ENCODE data around the gene LY6G6C. TPM values are rescaled to one million over a fixed set of nuclear protein-coding genes. Genes with fewer than 3 reads are reported as not detected.

Gene LY6G6C
- total RNA-seq, 1 donor from 2014 or later: 0.28 TPM

DNA sequence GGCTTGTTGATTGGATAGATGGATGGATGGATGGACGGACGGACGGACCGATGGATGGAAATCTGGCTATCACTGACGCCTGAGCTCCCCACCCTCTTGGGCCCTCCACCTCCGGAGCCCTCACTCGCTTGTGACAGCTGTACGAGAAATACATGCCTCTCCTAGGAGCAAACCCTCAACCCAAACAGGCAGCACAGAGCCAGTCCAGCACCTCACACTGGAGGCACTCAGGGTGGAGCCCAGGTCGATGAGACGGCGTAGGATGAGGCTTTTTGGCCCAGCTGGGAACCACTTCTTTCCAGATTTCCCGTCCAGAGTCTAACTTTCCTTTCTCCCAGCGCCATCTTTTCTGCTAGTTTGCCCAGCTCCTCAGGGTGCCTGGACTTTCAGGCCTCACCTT is 38.0 kb downstream of the LY6G6C start:
- TF ChIP-seq, protein P1, sequence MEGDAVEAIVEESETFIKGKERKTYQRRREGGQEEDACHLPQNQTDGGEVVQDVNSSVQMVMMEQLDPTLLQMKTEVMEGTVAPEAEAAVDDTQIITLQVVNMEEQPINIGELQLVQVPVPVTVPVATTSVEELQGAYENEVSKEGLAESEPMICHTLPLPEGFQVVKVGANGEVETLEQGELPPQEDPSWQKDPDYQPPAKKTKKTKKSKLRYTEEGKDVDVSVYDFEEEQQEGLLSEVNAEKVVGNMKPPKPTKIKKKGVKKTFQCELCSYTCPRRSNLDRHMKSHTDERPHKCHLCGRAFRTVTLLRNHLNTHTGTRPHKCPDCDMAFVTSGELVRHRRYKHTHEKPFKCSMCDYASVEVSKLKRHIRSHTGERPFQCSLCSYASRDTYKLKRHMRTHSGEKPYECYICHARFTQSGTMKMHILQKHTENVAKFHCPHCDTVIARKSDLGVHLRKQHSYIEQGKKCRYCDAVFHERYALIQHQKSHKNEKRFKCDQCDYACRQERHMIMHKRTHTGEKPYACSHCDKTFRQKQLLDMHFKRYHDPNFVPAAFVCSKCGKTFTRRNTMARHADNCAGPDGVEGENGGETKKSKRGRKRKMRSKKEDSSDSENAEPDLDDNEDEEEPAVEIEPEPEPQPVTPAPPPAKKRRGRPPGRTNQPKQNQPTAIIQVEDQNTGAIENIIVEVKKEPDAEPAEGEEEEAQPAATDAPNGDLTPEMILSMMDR (IDR thresholded peaks at IDR 0.05; ENCODE audit: unreplicated experiment): no peak
- Mint-ChIP-seq H3K9me3 (ENCODE audit: unreplicated experiment) (no peaks in the 10 kb centered on the region), H3K27me3 (ENCODE audit: unreplicated experiment) (peaks cover 11% of the 10 kb centered on the region), H3K4me3 (ENCODE audit: unreplicated experiment) (peak overlapping the region; percentile 86), H3K36me3 (ENCODE audit: low read depth, unreplicated experiment) (peaks cover 10% of the 10 kb centered on the region), H3K27ac (ENCODE audit: unreplicated experiment) (no peak overlapping the region), H3K4me1 (ENCODE audit: unreplicated experiment) (peaks cover 20% of the 10 kb centered on the region)
- no peak for DNase-seq (ENCODE audit: low spot score)

DNA sequence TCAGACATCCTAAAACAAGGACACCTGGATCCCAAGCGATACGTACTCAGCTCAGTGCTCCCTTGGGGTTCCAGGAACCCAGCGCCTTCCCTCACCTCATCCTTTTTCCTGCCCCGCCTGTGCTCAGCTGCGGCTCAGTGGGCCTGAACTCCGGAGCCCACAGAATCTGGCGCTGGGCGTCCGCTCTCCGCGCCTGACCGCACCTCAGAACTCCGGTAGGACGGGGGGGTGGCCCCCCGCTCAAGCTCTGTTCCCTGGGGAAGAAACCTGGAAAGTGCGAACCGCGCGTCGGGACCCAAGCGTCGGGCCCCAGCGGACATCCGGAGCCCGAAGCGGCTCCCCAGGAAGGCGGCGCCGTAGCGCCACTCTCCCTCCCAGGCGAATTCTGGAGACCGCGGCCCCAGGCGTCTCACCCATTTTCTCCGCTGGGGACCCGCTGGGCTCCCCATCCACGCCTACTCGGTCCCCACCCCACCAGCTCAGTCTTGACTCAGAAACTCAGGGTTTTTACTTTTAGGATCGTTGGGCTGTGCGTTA is 40.3 kb downstream of the LY6G6C start:
- H3K27ac Mint-ChIP-seq (ENCODE audit: unreplicated experiment): peak overlapping the region; percentile 88
- no peaks in the 10 kb centered on the region for H3K9me3 Mint-ChIP-seq (ENCODE audit: unreplicated experiment)
- DNase-seq (ENCODE audit: low spot score): peak; percentile 45
- H3K4me3 Mint-ChIP-seq (ENCODE audit: unreplicated experiment): peak overlapping the region; percentile 84
- H3K27me3 Mint-ChIP-seq (ENCODE audit: unreplicated experiment): peaks cover 13% of the 10 kb centered on the region
- TF ChIP-seq, protein P1 (IDR thresholded peaks at IDR 0.05; ENCODE audit: unreplicated experiment): no peak
- peaks cover 24% of the 10 kb centered on the region for H3K4me1 Mint-ChIP-seq (ENCODE audit: unreplicated experiment)
- peaks cover 17% of the 10 kb centered on the region for H3K36me3 Mint-ChIP-seq (ENCODE audit: low read depth, unreplicated experiment)

DNA sequence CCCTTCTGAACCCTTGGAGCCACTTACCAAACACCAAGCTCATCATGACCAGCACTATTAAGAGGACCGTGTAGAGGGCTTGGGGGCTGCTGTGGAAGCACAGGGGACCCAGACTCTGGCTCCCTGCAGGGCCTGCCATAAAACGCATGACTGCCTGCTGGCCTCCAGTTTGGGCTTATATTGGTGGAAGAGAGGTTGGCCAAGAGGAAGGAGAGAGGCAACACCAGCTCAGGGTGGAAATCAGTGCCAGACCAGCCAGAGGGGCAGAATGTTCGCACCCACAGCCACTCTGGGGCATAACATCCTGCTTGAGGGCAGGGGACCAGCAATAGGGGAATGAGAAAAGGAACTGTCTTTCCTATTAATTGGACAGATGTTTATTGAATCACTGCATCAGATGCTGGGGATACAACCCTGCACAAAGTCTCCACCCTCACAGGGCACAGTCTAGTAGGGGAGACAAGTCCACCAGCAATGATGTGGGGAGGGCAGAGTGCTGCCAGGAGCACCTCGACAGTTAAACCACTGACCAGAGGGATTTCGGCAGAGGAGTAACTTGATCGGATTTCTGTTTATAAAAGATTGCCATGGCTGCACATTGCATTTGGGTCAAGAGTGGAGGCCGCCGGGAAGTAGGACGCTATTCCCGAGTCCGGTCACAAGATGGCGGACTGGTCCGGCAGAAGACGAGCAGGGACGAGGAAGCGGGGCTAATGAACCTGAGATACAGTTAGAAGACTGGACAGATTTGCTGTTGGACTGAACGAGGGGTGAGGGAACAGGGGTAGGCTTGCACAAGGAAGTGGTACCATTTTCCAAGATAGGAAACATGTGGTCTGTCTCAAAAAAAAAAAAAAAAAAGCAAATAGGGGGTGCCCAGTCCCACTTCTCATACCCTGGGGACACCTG is 41.1 kb downstream of the LY6G6C start, which contains the start of gene LY6G5C:
Gene LY6G5C, minus strand, starts transcription at position 842 of the 909 bp plus-strand sequence. Its CDS starts 694 bp downstream, at position 148.
- TF ChIP-seq, protein P1 (IDR thresholded peaks at IDR 0.05; ENCODE audit: unreplicated experiment): peak; percentile 29
- H3K27me3 Mint-ChIP-seq (ENCODE audit: unreplicated experiment): peaks cover 13% of the 10 kb centered on the region
- no peaks in the 10 kb centered on the region for H3K9me3 Mint-ChIP-seq (ENCODE audit: unreplicated experiment)
- H3K4me1 Mint-ChIP-seq (ENCODE audit: unreplicated experiment): peaks cover 24% of the 10 kb centered on the region
- H3K27ac Mint-ChIP-seq (ENCODE audit: unreplicated experiment): peak within 1 kb of the TSS; percentile 88
- peak; percentile 63 for DNase-seq (ENCODE audit: low spot score)
- H3K36me3 Mint-ChIP-seq (ENCODE audit: low read depth, unreplicated experiment): peaks cover 15% of the 10 kb centered on the region
- peak within 1 kb of the TSS; percentile 84 for H3K4me3 Mint-ChIP-seq (ENCODE audit: unreplicated experiment)

DNA sequence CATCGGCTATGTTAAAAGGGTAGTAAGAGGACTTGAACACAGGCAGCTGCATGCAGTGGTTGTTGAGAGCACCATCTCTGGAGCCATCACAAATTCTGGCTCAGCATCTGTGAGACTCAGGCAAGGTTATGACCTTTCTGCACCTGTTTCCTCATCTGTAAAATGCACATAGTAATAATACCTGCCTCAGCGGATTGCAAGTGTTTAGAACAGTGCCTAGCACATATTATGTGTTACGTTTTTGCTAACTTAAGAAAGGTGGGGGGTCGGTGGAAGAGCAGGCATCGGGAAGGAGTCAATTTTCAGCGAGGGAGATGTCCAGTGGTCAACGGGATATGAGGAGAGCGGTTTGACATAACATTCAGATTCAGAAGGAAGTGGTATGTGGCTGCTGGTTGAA is 43.6 kb downstream of the LY6G6C start:
- H3K27me3 Mint-ChIP-seq (ENCODE audit: unreplicated experiment): peaks cover 13% of the 10 kb centered on the region
- peaks cover 14% of the 10 kb centered on the region for H3K36me3 Mint-ChIP-seq (ENCODE audit: low read depth, unreplicated experiment)
- no peak for DNase-seq (ENCODE audit: low spot score)
- TF ChIP-seq, protein P1 (IDR thresholded peaks at IDR 0.05; ENCODE audit: unreplicated experiment): no peak
- no peaks in the 10 kb centered on the region for H3K9me3 Mint-ChIP-seq (ENCODE audit: unreplicated experiment)
- peaks cover 20% of the 10 kb centered on the region for H3K4me1 Mint-ChIP-seq (ENCODE audit: unreplicated experiment)
- no peak overlapping the region for H3K27ac Mint-ChIP-seq (ENCODE audit: unreplicated experiment)
- H3K4me3 Mint-ChIP-seq (ENCODE audit: unreplicated experiment): peak overlapping the region; percentile 52

DNA sequence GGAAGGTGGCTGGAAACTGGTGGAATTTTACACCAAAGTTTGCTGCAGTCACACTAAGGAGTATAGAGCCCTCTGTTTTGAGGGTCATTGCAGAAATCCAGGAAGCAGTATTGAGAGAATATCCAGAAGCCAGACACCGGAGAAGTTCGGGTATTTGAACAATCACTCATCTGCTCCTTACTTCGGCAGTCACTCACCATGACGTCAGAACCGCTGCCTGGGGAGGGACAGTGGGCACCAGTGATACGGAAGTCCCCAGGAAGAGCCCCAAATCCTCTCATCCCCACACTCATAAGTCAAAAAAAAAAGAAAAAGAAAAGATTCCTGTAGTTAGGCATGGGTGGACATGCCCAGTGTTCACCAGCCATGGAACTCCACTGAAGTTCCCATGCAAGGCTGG is 44.6 kb downstream of the LY6G6C start:
- H3K36me3 Mint-ChIP-seq (ENCODE audit: low read depth, unreplicated experiment): peaks cover 18% of the 10 kb centered on the region
- H3K27me3 Mint-ChIP-seq (ENCODE audit: unreplicated experiment): peaks cover 13% of the 10 kb centered on the region
- peak overlapping the region; percentile 56 for H3K4me3 Mint-ChIP-seq (ENCODE audit: unreplicated experiment)
- peaks cover 20% of the 10 kb centered on the region for H3K4me1 Mint-ChIP-seq (ENCODE audit: unreplicated experiment)
- H3K27ac Mint-ChIP-seq (ENCODE audit: unreplicated experiment): no peak overlapping the region
- no peaks in the 10 kb centered on the region for H3K9me3 Mint-ChIP-seq (ENCODE audit: unreplicated experiment)
- TF ChIP-seq, protein P1 (IDR thresholded peaks at IDR 0.05; ENCODE audit: unreplicated experiment): no peak
- DNase-seq (ENCODE audit: low spot score): no peak
